NT2/D1 (cell line): ENCODE measurements around the gene ITGB5.

Experiments
- SUZ12 ChIP-seq: IDR thresholded peaks from 2 replicates; pipeline ENCODE4 v1.6.1; 2011; ENCODE audit not compliant: insufficient read length, insufficient read depth; ENCODE audit errors: extremely low read depth
- YY1 ChIP-seq: IDR thresholded peaks from 2 replicates; pipeline ENCODE4 v1.6.1; 2011; ENCODE audit not compliant: insufficient read length, insufficient read depth
- ZNF274 ChIP-seq: IDR thresholded peaks from 2 replicates; pipeline ENCODE4 v1.6.1; 2011; ENCODE audit warnings: mild to moderate bottlenecking, low read depth, low read length

GRCh38 chr3:124919756-124920155 lies 32.6 kb upstream of the ITGB5 start:
- TF ChIP-seq ZNF274 (no peak), SUZ12 (no peak), YY1 (no peak)
